Peyer's patch (tissue), 4 donors: Measurements from ENCODE around the gene FMNL2. TPM values are rescaled to one million over a fixed set of nuclear protein-coding genes. Genes with fewer than 3 reads are reported as not detected.

Source experiments
- DNase-seq, 3 donors: peaks; one replicate each; pipeline ENCODE4 v3.0.0-alpha.2; 2017 to 2019
- H3K27ac ChIP-seq, 4 donors: fragments of 200-600 bp; sonication (generic); one replicate each; pipeline ENCODE4 v1.5.1; 2016 to 2019
- H3K27me3 ChIP-seq, 2 donors: fragments of 200-600 bp; sonication (generic); one replicate each; pipeline ENCODE4 v1.5.1; 2019
- H3K36me3 ChIP-seq, 3 donors: fragments of 200-600 bp; sonication (generic); one replicate each; pipeline ENCODE4 v1.5.1; 2016 to 2019
- H3K4me1 ChIP-seq, 4 donors: fragments of 200-600 bp; sonication (generic); one replicate each; pipeline ENCODE4 v1.5.1; 2016 to 2019
- H3K4me3 ChIP-seq, 4 donors: fragments of 200-600 bp; sonication (generic); 1 replicate in 3 of 4; 2 replicates in 1 of 4; pipeline ENCODE4 v1.5.1; 2016 to 2019; ENCODE audit warnings: mild to moderate bottlenecking in 1 of 4
- H3K9me3 ChIP-seq, 4 donors: fragments of 200-600 bp; sonication (generic); one replicate each; pipeline ENCODE4 v1.5.1; 2016 to 2019; ENCODE audit warnings: mild to moderate bottlenecking in 1 of 4
- POLR2A ChIP-seq, 2 donors: fragments of 450-650 bp; IDR thresholded peaks; one replicate each; pipeline ENCODE4 v1.5.1; 2017; ENCODE audit warnings: antibody characterized with exemption in 2 of 2, mild to moderate bottlenecking in 2 of 2, moderate library complexity in 2 of 2
- total RNA-seq, 4 donors: library from RNA; depleted of rRNA; stranded (reverse); fragments of >200 nt; gene quantifications; one replicate each; pipeline ENCODE4 v1.1.0, GENCODE V29; 2016
- TF ChIP-seq, protein P1 (sequence below), 6 experiments: fragments of 450-650 bp in 4 of 6; fragments of 200-600 bp in 2 of 6; sonication (generic) in 1 of 6; IDR thresholded peaks; one replicate each; pipeline ENCODE4 v1.5.1; 2017 to 2019; ENCODE audit warnings: antibody characterized with exemption in 6 of 6, mild to moderate bottlenecking in 3 of 6, moderate library complexity in 1 of 6

The FMNL2 gene
- total RNA-seq, 4 donors from 2014 or later, result 7.5 to 52.0 (median 17.1) TPM

DNA sequence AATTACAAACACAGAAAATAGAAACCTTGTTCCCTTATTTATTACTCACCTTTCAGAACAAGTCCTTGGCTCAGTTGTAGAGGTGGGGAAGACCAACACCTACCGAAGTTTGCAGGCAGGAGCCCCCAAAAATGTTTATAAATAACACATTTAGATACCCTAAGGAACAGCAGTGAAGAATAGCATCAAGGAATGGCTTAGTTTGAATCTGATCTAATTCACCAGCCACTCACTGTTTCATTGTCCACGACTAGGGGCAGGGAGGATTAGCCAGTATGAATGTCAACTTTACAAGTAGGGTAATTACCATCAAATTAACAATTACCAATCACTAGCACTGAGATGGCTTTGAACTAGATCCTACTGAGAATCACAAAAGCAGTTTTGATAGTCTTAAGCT is 316.9 kb downstream of the FMNL2 start:
- DNase-seq, result no peak
- TF ChIP-seq, protein P1, sequence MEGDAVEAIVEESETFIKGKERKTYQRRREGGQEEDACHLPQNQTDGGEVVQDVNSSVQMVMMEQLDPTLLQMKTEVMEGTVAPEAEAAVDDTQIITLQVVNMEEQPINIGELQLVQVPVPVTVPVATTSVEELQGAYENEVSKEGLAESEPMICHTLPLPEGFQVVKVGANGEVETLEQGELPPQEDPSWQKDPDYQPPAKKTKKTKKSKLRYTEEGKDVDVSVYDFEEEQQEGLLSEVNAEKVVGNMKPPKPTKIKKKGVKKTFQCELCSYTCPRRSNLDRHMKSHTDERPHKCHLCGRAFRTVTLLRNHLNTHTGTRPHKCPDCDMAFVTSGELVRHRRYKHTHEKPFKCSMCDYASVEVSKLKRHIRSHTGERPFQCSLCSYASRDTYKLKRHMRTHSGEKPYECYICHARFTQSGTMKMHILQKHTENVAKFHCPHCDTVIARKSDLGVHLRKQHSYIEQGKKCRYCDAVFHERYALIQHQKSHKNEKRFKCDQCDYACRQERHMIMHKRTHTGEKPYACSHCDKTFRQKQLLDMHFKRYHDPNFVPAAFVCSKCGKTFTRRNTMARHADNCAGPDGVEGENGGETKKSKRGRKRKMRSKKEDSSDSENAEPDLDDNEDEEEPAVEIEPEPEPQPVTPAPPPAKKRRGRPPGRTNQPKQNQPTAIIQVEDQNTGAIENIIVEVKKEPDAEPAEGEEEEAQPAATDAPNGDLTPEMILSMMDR (IDR thresholded peaks at IDR 0.05), result no peak
- no peak for TF ChIP-seq POLR2A (IDR thresholded peaks at IDR 0.05)
- Histone ChIP-seq H3K9me3 (no peaks in the 10 kb centered on the region), H3K27ac (no peak overlapping the region), H3K4me3 (no peak overlapping the region), H3K4me1 (peaks cover 0 to 8% (median 0%) of the 10 kb centered on the region in 4 donors), H3K36me3 (peaks cover 0 to 56% (median 0%) of the 10 kb centered on the region in 3 donors), H3K27me3 (no peaks in the 10 kb centered on the region)

DNA sequence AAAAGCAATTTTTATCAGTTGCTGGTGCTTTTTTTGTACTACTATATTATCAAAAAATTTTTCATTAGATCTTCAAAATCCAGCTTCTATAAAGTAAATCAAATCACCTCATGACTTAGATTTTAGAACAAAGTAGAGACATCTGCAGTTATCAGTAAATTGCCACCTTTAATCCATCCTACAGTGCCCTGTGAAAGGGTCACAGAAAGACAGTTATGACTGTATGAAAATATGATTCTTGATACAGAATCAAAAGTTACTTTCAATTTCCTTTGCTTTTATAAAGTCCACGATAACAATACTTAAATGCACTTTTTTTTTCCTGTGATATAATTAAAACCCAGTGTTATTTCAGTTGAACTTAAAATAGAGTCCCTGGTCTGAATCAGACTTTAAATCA is 320.9 kb downstream of the FMNL2 start:
- DNase-seq, result no peak
- no peaks in the 10 kb centered on the region for H3K4me1 ChIP-seq
- no peak overlapping the region for H3K4me3 ChIP-seq
- peaks cover 0 to 94% (median 0%) of the 10 kb centered on the region in 3 donors for H3K36me3 ChIP-seq
- H3K9me3 ChIP-seq, result no peaks in the 10 kb centered on the region
- H3K27ac ChIP-seq, result no peak overlapping the region
- H3K27me3 ChIP-seq, result no peaks in the 10 kb centered on the region
- TF ChIP-seq, protein P1 (IDR thresholded peaks at IDR 0.05), result no peak
- TF ChIP-seq POLR2A (IDR thresholded peaks at IDR 0.05), result no peak

DNA sequence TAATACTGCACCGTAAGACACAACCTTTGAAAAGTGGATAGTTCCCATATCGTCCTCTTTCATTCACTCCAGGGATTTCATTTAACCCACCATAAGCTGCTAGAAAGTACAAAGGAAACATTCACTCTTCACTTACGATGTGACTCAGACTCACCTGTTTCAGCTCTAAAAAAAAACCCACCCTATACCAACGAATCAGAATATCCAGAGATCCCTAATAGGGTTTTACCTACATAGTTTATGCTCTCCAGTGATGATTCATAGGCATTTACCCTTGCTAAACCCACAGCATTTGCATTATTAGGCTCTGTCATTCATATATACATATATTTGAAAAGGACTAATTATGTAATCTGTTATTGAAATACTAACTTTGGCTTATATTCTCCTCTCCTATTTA is 322.1 kb downstream of the FMNL2 start:
- H3K9me3 ChIP-seq, result no peaks in the 10 kb centered on the region
- no peak for DNase-seq
- no peak overlapping the region for H3K4me3 ChIP-seq
- no peak overlapping the region for H3K27ac ChIP-seq
- no peaks in the 10 kb centered on the region for H3K4me1 ChIP-seq
- peaks cover 0 to 96% (median 0%) of the 10 kb centered on the region in 3 donors for H3K36me3 ChIP-seq
- no peaks in the 10 kb centered on the region for H3K27me3 ChIP-seq
- TF ChIP-seq POLR2A (IDR thresholded peaks at IDR 0.05), result no peak
- TF ChIP-seq, protein P1 (IDR thresholded peaks at IDR 0.05), result no peak

DNA sequence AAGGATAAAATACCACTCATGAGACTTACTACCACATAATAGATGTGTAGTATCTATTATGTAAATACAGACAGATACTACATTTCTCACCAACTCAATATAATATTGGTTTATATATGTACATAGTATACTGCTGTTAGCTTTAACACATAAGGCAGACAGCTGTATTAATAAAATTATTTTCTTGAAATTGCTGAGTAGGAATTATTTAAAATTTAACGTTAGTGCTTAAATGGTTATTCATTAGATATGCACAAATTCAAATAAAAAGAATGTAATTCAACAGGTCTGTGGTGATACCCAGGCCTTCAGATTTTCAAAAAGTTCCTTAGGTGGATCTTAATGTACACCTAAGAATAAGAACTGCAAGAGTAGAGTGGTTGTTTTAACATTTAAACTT is 323.2 kb downstream of the FMNL2 start:
- no peak overlapping the region for H3K4me3 ChIP-seq
- no peaks in the 10 kb centered on the region for H3K4me1 ChIP-seq
- TF ChIP-seq, protein P1 (IDR thresholded peaks at IDR 0.05), result no peak
- TF ChIP-seq POLR2A (IDR thresholded peaks at IDR 0.05), result no peak
- no peak for DNase-seq
- no peak overlapping the region for H3K27ac ChIP-seq
- peaks cover 0 to 100% (median 0%) of the 10 kb centered on the region in 3 donors for H3K36me3 ChIP-seq
- H3K27me3 ChIP-seq, result no peaks in the 10 kb centered on the region
- no peaks in the 10 kb centered on the region for H3K9me3 ChIP-seq

DNA sequence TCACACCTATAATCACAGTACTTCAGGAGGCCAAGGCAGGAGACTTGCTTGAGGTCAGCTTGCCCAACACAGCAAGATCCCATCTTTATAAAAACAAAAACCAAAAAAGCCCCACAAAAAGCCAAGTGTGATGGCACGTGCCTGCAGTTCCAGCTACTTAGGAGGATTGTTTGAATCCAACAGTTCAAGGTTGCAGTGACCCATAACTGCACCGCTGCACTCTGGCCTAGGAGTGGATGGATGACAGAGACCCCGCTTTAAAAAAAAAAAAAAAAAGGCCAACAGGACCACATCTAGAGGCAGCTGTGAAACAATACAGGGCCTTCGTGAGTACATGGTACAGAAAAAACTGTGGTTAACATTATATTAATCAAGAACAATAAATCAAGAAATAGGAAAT is 326.1 kb downstream of the FMNL2 start:
- Histone ChIP-seq H3K36me3 (peaks cover 0 to 100% (median 0%) of the 10 kb centered on the region in 3 donors), H3K9me3 (no peaks in the 10 kb centered on the region), H3K27me3 (no peaks in the 10 kb centered on the region), H3K27ac (no peak overlapping the region), H3K4me1 (no peaks in the 10 kb centered on the region), H3K4me3 (no peak overlapping the region)
- no peak for TF ChIP-seq POLR2A (IDR thresholded peaks at IDR 0.05)
- TF ChIP-seq, protein P1 (IDR thresholded peaks at IDR 0.05), result no peak
- no peak for DNase-seq

DNA sequence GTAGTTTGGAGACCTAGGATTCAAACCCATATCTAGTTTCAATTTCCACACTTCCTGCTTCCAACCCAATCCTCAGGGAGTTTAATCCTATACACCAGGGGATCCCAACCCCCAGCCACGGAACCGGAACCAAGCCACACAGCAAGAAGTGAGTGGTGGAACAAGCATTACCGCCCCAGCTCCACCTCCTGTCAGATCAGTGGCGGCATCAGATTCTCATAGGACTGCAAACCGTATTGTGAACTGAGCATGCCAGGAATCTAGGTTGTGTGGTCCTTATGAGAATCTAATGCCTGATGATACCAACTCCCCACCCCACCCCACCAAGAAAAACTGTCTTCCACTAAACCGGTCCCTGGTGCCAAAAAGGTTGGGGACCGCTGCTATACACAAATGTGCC is 329.8 kb downstream of the FMNL2 start:
- H3K27ac ChIP-seq, result no peak overlapping the region
- TF ChIP-seq POLR2A (IDR thresholded peaks at IDR 0.05), result no peak
- TF ChIP-seq, protein P1 (IDR thresholded peaks at IDR 0.05), result no peak
- H3K4me1 ChIP-seq, result no peaks in the 10 kb centered on the region
- peaks cover 0 to 99% (median 0%) of the 10 kb centered on the region in 3 donors for H3K36me3 ChIP-seq
- no peak for DNase-seq
- H3K27me3 ChIP-seq, result no peaks in the 10 kb centered on the region
- H3K9me3 ChIP-seq, result no peaks in the 10 kb centered on the region
- no peak overlapping the region for H3K4me3 ChIP-seq
